ENCODE data around the gene ARHGDIA.

The ARHGDIA gene

DNA sequence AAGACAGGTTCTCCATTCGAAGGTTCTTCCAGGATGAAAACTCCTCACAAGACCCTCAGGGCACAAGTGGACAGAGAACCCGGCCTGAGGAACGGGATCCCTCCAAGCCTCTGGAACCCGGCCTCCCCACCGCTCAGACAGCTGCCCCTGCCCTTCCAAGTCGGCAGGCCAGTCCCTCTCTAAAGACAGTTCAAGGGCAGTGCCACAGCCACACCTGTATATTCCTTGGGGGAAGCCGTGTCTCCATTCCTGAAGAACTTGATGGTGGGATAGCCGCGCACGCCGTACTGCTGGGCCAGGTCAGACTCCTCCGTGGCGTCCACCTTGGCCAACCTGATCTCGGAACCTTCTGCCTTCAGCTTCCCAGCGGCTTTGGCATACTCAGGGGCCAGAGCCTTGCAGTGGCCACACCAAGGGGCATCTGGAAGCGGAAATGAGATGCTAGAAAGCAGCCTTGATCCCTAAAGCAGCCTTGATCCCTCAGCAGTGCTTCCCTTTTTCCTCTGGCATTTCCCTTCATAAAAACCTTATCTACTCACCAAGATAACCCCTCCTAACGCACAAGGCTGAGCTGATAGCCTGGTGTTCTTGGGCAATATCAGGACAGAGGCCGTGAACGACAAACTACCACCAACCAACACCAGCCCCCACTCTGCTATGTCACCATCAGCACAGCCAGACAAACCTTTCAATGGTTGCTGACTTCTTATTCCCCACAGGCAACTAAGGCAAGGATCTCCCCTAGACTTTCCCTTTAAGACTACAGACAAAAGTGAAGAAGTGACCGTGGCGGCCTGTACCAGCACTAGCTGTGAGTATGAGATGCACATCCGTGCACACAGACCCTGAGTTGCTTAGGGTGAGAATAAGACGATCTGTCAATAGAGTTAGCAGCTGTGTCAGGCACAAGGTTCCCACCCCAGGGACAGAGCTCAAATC lies 11.9 kb downstream of the ARHGDIA start:
- FAIRE-seq (no peak), DNase-seq (ENCODE audit: insufficient read length) (no peak)
- no peak for TF ChIP-seq POLR2AphosphoS5 (IDR thresholded peaks at IDR 0.05; ENCODE audit: low read depth, low read length)
- no peak for TF ChIP-seq TAF1 (IDR thresholded peaks at IDR 0.05; ENCODE audit: borderline replicate concordance, low read depth, low read length)
- no peak for TF ChIP-seq POLR2A (IDR thresholded peaks at IDR 0.05; ENCODE audit: low read depth, low read length)

DNA sequence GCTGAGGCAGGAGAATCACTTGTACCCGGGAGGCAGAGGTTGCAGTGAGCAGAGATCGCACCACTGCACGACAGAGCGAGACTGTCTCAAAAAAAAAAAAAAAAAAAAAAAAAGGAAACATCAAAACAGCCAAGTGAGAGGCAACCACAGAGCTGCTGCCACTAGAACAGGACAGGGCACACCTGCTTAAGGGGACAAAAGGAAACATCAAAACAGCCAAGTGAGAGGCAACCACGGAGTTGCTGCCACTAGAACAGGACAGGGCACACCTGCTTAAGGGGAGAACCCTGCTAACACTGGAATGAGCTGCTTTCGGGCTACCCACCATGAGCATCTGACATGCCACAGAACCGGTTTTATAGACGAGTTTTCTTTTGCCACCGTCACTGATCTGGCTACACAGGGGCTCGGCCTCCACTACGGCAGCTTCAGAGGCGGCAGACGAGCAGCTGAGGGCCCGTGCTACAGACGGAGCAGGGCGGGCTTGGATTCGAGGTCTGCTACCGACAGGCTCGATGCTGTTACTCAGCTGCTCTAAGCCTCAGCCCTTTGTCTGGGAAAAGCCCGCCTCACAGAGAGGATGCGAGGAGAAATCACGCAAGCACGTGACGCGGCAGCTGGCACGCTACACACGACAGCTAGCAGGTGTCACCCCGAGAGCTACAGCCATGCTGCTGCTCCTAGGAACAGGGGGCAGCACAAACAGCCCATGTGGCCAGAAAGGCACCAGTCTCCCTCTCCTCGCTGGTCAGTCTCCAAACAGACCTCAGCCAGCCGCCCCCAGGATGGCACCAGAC lies 12.8 kb downstream of the ARHGDIA start:
- TF ChIP-seq TAF1 (IDR thresholded peaks at IDR 0.05; ENCODE audit: borderline replicate concordance, low read depth, low read length) (no peak), POLR2A (IDR thresholded peaks at IDR 0.05; ENCODE audit: low read depth, low read length) (no peak), POLR2AphosphoS5 (IDR thresholded peaks at IDR 0.05; ENCODE audit: low read depth, low read length) (no peak)
- DNase-seq (ENCODE audit: insufficient read length) (no peak), FAIRE-seq (no peak)

DNA sequence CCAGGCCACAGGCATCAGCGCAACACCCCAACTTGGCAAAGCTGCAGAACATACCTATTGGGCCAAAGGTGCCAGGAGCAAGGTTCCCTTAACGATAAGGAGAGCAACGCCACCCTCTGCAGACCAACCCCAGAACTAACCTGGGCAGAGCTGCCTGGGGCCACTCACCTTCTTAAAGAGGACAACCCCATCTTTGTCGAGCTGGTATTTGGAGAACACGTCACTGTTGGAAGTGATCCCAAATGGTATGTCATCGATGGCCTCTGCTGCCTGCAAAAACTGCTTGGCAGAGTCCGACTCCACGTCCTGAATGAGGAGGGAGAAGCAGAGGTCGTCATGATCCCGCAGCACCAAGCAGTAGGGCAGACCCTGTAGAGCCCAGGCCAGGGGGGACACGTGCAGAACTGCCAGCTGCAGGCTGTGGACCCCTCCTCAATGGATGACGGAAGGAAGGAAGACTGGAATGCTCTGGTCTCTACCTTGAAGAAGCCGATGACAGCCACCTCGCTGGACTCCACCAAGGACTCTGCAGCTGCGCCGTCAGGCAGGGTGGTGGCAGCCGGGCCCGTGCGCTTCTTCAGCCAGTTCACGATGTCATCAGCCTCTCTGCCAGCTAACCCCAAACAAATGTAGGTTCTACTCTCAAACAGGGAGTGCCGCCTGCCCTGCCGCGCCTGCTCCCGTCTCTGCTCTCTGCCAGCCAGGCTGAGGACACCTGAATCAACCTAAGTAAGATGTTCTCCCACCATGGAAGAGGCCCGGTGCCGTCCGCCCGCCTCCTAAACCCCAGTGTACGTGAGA lies 16.0 kb downstream of the ARHGDIA start:
- no peak for FAIRE-seq
- DNase-seq (ENCODE audit: insufficient read length): no peak
- TF ChIP-seq TAF1 (IDR thresholded peaks at IDR 0.05; ENCODE audit: borderline replicate concordance, low read depth, low read length) (no peak), POLR2AphosphoS5 (IDR thresholded peaks at IDR 0.05; ENCODE audit: low read depth, low read length) (no peak; the same call in 1 of the 2 replicates), POLR2A (IDR thresholded peaks at IDR 0.05; ENCODE audit: low read depth, low read length) (no peak)

DNA sequence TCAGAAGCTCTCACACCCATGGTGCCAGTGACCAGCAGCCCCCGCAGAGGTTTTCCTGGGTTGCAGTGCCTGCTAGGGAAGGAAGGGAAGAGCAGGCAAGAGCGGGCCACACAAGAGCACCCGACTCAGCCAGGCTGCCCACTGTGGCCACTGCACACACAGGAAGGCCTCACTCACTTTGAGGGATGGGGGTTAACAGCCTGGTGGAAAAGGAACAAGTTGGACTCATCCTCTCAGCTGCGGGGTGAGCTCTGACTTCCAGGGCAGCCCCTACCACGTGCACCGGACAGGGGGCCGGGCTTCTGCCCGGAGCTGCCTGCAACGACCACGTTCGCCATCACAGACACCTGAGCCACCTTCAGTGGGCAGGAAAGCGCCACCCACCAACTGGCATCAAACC lies 18.9 kb downstream of the ARHGDIA start:
- DNase-seq (ENCODE audit: insufficient read length): no peak
- FAIRE-seq: no peak
- no peak for TF ChIP-seq POLR2AphosphoS5 (IDR thresholded peaks at IDR 0.05; ENCODE audit: low read depth, low read length)

DNA sequence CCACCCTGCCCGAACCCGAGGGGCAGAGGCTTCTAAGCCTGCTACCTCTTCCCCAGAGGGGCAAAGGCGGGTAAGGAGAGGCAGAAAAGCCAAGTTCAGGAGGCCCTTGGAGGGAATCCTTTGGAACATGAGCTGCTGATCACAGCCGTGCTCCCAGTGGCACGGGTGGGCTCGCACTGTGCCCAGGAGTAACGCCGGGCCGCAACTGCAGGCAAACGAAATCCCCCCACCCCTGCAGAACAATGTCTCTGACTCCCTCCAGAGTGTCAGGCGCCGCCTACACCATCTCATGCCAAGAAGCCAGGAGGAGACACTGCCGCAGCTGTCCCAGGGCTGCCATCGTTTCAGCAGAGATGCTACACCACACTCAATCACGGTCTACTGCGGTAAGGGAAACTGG lies 19.7 kb downstream of the ARHGDIA start:
- FAIRE-seq (no peak), DNase-seq (ENCODE audit: insufficient read length) (no peak)
- TF ChIP-seq POLR2A (IDR thresholded peaks at IDR 0.05; ENCODE audit: low read depth, low read length): no peak
- no peak for TF ChIP-seq TAF1 (IDR thresholded peaks at IDR 0.05; ENCODE audit: borderline replicate concordance, low read depth, low read length)

DNA sequence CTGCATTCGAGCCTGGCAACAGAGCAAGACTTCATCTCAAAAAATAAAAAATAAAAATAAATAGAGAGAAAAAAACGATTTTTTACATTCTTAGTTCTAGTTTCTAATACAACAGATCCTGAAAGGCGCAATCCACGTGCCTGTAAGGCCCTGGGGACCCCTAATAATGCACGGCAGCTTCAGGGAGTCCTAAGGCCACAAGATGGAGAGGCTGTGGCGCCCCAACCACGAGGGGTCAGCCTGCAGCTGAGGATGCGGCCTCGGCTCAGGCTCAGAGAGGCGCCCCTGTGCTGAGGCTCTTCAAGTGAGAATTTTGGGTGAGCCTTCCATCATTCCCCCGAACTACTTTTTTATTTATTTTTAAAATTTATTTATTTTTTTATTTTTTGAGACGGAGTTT lies 21.7 kb downstream of the ARHGDIA start:
- TF ChIP-seq TAF1 (IDR thresholded peaks at IDR 0.05; ENCODE audit: borderline replicate concordance, low read depth, low read length) (no peak), POLR2A (IDR thresholded peaks at IDR 0.05; ENCODE audit: low read depth, low read length) (no peak), POLR2AphosphoS5 (IDR thresholded peaks at IDR 0.05; ENCODE audit: low read depth, low read length) (no peak)
- DNase-seq (ENCODE audit: insufficient read length): no peak
- FAIRE-seq: no peak

DNA sequence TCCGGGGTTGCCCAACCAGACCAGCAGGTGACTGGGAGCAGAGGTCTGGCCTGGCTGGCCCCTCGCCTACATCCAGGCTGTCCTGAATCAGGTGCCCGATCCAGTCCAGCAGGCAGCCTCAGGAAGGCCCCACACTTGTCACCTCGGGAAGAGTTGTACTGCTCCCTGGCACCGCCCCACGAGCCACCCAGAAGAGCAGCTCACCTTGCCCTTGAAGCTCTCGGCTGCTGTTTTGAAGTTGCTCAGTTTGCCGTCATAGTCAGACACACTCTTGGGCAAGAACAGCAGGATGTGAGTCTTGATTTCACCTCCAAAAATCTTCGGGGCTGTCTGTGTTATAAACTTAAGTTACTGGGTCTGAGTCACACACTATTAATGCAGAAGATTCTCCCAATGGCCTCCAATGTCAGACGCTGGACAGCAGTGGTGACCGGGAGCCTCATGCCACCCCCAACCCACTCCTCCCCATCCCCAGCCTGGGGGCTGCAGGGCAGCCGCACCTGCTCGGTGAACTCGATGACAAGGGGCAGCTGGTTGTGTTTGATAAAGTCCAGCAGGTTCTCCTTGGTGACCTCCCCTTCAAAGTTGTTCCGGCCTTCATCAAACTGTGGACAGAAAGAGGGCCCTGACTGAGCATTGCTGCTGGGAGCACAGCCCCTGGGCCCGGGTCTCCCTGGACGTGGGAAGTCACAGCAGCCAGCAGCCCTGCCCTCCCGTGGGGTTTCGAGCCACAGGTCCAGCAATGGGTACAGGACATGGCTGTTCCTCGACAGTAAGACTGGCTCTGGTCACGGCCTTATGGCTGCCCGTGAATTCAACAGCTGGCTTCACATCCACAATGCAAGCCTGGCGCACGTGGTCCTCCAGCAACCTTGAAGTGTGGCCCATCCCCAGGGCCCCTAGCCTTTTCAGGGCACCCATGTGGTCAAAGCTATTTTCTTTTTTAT lies 24.1 kb downstream of the ARHGDIA start:
- FAIRE-seq: no peak
- DNase-seq (ENCODE audit: insufficient read length): no peak
- no peak for TF ChIP-seq TAF1 (IDR thresholded peaks at IDR 0.05; ENCODE audit: borderline replicate concordance, low read depth, low read length)
- TF ChIP-seq POLR2A (IDR thresholded peaks at IDR 0.05; ENCODE audit: low read depth, low read length): peak; percentile 25; the same call in 1 of the 2 replicates
- TF ChIP-seq POLR2AphosphoS5 (IDR thresholded peaks at IDR 0.05; ENCODE audit: low read depth, low read length): peak; percentile 43

DNA sequence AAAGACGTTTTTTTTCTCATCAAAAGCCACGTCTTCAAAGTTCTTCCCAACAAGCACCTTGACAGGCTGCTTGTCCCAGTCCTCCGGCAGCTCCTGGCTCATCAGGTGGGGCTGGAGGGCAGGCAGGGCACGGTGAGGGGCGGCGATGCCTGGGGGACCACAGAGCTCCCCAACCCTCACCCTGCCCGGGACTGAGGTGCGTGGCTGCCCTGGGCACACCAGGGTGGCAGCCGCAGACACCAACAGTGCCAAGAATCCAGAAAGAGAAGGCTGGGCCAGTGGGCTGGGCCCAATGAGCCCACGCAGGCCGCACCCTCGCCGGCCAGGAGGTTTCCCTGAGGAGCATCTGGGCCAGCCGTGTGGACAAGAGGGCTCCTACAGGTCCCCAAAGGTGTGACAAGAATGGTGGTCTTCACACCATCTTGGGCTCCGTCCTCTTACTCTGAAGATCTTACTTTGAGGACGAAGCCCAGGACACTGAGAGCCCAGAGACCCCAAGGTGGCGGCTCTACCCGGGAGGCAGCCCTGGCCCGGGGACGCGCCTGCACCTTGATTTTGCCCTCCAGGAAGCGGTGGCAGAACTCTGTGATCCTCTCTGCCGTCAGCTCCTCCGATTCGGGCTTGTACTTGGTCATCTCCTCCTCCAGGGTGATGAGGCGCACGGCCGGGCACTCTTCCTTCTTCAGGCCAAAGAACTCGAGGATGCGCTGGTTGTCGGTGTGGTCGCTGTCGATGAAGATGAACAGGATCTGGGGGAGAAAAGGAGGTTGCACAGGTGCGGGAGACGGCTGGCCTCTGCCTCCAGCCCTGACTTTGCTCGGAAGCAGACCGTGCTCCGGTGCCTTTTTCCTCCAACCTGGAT lies 25.0 kb downstream of the ARHGDIA start:
- no peak for DNase-seq (ENCODE audit: insufficient read length)
- TF ChIP-seq POLR2A (IDR thresholded peaks at IDR 0.05; ENCODE audit: low read depth, low read length) (0 out of 2 replicates have a peak, but pooled peaks have one; percentile 10), POLR2AphosphoS5 (IDR thresholded peaks at IDR 0.05; ENCODE audit: low read depth, low read length) (no peak)
- FAIRE-seq: no peak

DNA sequence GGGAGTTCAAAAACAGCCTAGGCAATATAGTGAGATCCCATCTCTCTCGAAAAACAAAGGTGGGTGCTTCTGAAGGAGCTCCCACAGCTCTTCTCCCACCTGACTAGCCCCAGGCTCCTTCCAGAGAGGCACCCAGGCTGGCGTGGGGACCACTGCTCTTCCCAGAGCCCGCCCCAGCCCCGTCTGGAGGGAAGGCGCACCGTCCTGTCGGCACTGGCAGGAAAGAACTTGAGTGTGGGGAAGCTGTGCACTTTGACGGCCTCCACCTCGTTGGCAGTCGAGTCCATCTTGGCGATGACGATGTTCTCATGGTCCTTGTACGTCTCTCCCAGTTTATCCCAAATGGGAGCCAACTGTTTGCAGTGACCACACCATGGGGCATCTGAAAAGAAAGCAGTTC lies 25.8 kb downstream of the ARHGDIA start:
- DNase-seq (ENCODE audit: insufficient read length) (no peak), FAIRE-seq (no peak)
- TF ChIP-seq POLR2A (IDR thresholded peaks at IDR 0.05; ENCODE audit: low read depth, low read length): no peak
- no peak for TF ChIP-seq POLR2AphosphoS5 (IDR thresholded peaks at IDR 0.05; ENCODE audit: low read depth, low read length)
- no peak for TF ChIP-seq TAF1 (IDR thresholded peaks at IDR 0.05; ENCODE audit: borderline replicate concordance, low read depth, low read length)

DNA sequence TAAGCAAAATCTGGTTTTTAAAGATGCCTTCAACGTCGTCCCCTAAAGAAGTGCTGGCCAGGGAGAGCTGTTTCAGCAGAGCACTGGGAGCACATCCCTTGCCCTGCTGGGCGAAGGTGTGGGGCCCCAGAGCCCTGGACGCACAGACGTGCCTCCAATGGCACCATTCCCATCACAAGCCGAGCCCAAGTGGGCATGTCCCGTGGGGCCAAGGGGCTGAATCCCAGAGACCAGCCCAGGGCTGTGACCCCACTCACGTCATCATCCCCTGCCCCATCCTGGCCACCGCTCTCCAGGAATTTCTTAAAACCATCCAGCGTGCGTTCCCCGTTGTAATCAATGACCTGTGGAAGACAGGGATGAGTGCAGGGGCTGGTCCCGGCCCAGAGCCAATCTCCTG lies 26.2 kb downstream of the ARHGDIA start:
- DNase-seq (ENCODE audit: insufficient read length) (no peak), FAIRE-seq (no peak)
- TF ChIP-seq TAF1 (IDR thresholded peaks at IDR 0.05; ENCODE audit: borderline replicate concordance, low read depth, low read length): no peak
- TF ChIP-seq POLR2A (IDR thresholded peaks at IDR 0.05; ENCODE audit: low read depth, low read length): no peak
- no peak for TF ChIP-seq POLR2AphosphoS5 (IDR thresholded peaks at IDR 0.05; ENCODE audit: low read depth, low read length)
